Endothelial cell of umbilical vein (primary cell): ENCODE results near the gene POLR1C.

Experiments used
- CTCF ChIP-seq, 2 donors: IDR thresholded peaks; 1 replicate in 1 of 2; 2 replicates in 1 of 2; pipeline ENCODE4 v1.5.1; 2011; ENCODE audit warnings: low read length in 2 of 2, mild to moderate bottlenecking in 2 of 2, moderate library complexity in 2 of 2, control low read depth in 1 of 2, inconsistent platforms in 1 of 2, low read depth in 1 of 2; ENCODE audit not compliant: insufficient read depth in 1 of 2; ENCODE audit errors: extremely low read depth in 1 of 2
- EZH2 ChIP-seq: IDR thresholded peaks from 2 replicates; pipeline ENCODE4 v1.6.1; 2012; ENCODE audit warnings: borderline replicate concordance, low read depth, mild to moderate bottlenecking, moderate library complexity, low read length, inconsistent platforms; ENCODE audit not compliant: severe bottlenecking
- FOS ChIP-seq: IDR thresholded peaks from 2 replicates; pipeline ENCODE4 v1.6.1; 2011; ENCODE audit warnings: mild to moderate bottlenecking, low read length, moderate library complexity, borderline replicate concordance; ENCODE audit not compliant: insufficient read depth
- GATA2 ChIP-seq: IDR thresholded peaks from 2 replicates; pipeline ENCODE4 v1.7.0; 2011; ENCODE audit warnings: low read depth, mild to moderate bottlenecking, moderate library complexity, mixed read lengths, low read length; ENCODE audit not compliant: insufficient read length, insufficient read depth
- JUN ChIP-seq: IDR thresholded peaks from 2 replicates; pipeline ENCODE4 v1.6.1; 2011; ENCODE audit warnings: borderline replicate concordance, low read depth; ENCODE audit not compliant: insufficient read length, insufficient read depth
- MAX ChIP-seq: IDR thresholded peaks from 2 replicates; pipeline ENCODE4 v1.6.1; 2011; ENCODE audit not compliant: insufficient read depth, insufficient read length
- MYC ChIP-seq: IDR thresholded peaks from one replicate; pipeline ENCODE4 v1.6.1; 2011; ENCODE audit warnings: mild to moderate bottlenecking, low read depth, low read length
- POLR2A ChIP-seq: IDR thresholded peaks from 2 replicates; pipeline ENCODE4 v1.6.1; 2012; ENCODE audit warnings: low read depth, mild to moderate bottlenecking, control low read depth, low read length
- POLR2AphosphoS5 ChIP-seq: IDR thresholded peaks from 2 replicates; pipeline ENCODE4 v1.6.1; 2012; ENCODE audit warnings: low read depth, mild to moderate bottlenecking, control low read depth, low read length, moderate library complexity; ENCODE audit not compliant: insufficient read depth

GRCh38 chr6:43497689-43498088 is 19.2 kb upstream of the POLR1C start:
- TF ChIP-seq CTCF (IDR thresholded peaks at IDR 0.05; ENCODE audit: extremely low read depth in 1 of 2, insufficient read depth in 1 of 2, low read depth in 1 of 2, low read length in 2 of 2), result no peak
- TF ChIP-seq JUN, result no peak
- TF ChIP-seq GATA2, result no peak
- no peak for TF ChIP-seq POLR2A
- TF ChIP-seq EZH2, result no peak
- no peak for TF ChIP-seq POLR2AphosphoS5
- no peak for TF ChIP-seq MYC
- TF ChIP-seq FOS, result no peak
- no peak for TF ChIP-seq MAX
